ENCODE results near the gene EIF4G2.

EIF4G2 gene

GRCh38 chr11:10855295-10855694, 46.6 kb upstream of the EIF4G2 start:
- TF ChIP-seq, protein P1, sequence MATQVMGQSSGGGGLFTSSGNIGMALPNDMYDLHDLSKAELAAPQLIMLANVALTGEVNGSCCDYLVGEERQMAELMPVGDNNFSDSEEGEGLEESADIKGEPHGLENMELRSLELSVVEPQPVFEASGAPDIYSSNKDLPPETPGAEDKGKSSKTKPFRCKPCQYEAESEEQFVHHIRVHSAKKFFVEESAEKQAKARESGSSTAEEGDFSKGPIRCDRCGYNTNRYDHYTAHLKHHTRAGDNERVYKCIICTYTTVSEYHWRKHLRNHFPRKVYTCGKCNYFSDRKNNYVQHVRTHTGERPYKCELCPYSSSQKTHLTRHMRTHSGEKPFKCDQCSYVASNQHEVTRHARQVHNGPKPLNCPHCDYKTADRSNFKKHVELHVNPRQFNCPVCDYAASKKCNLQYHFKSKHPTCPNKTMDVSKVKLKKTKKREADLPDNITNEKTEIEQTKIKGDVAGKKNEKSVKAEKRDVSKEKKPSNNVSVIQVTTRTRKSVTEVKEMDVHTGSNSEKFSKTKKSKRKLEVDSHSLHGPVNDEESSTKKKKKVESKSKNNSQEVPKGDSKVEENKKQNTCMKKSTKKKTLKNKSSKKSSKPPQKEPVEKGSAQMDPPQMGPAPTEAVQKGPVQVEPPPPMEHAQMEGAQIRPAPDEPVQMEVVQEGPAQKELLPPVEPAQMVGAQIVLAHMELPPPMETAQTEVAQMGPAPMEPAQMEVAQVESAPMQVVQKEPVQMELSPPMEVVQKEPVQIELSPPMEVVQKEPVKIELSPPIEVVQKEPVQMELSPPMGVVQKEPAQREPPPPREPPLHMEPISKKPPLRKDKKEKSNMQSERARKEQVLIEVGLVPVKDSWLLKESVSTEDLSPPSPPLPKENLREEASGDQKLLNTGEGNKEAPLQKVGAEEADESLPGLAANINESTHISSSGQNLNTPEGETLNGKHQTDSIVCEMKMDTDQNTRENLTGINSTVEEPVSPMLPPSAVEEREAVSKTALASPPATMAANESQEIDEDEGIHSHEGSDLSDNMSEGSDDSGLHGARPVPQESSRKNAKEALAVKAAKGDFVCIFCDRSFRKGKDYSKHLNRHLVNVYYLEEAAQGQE (IDR thresholded peaks at IDR 0.05; ENCODE audit: insufficient read depth in 1 of 2, low read depth in 2 of 2, low read length in 2 of 2): no peak
- TF ChIP-seq FOXP2 (optimal IDR thresholded peaks at IDR 0.05; ENCODE audit: borderline replicate concordance, extremely low read depth, extremely low read length, insufficient read depth) (no peak), POLR2AphosphoS5 (IDR thresholded peaks at IDR 0.05; ENCODE audit: low read depth, low read length) (no peak), TAF1 (IDR thresholded peaks at IDR 0.05; ENCODE audit: borderline replicate concordance, insufficient read depth, low read length) (no peak), SIN3A (IDR thresholded peaks at IDR 0.05; ENCODE audit: borderline replicate concordance, insufficient read depth, low read length) (no peak)

GRCh38 chr11:10847960-10848860, 39.5 kb upstream of the EIF4G2 start:
- TF ChIP-seq SIN3A (IDR thresholded peaks at IDR 0.05; ENCODE audit: borderline replicate concordance, insufficient read depth, low read length) (no peak), TAF1 (IDR thresholded peaks at IDR 0.05; ENCODE audit: borderline replicate concordance, insufficient read depth, low read length) (no peak), POLR2AphosphoS5 (IDR thresholded peaks at IDR 0.05; ENCODE audit: low read depth, low read length) (no peak), FOXP2 (optimal IDR thresholded peaks at IDR 0.05; ENCODE audit: borderline replicate concordance, extremely low read depth, extremely low read length, insufficient read depth) (no peak)
- TF ChIP-seq, protein P1 (IDR thresholded peaks at IDR 0.05; ENCODE audit: insufficient read depth in 1 of 2, low read depth in 2 of 2, low read length in 2 of 2): no peak

DNA sequence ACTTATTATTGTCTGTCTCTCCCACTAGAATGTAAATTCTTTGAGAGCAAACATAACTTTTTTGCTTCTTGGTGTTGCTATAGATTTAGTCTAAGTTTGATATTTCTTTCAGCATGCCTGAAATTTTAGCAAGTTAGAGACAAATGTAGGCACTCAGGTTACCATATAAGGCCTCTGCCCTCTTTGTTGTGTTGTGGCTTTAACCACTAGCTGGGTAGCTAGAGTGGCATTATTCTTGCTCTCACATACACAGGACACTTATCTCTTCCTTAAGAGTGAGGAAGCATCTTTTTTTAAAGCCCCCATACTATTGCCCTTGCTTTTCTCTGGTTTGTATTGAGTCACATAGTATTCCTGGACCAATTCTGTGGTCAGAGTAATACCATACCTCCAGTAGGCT, 37.9 kb upstream of the EIF4G2 start:
- no peak for TF ChIP-seq TAF1 (IDR thresholded peaks at IDR 0.05; ENCODE audit: borderline replicate concordance, insufficient read depth, low read length)
- no peak for TF ChIP-seq FOXP2 (optimal IDR thresholded peaks at IDR 0.05; ENCODE audit: borderline replicate concordance, extremely low read depth, extremely low read length, insufficient read depth)
- TF ChIP-seq, protein P1 (IDR thresholded peaks at IDR 0.05; ENCODE audit: insufficient read depth in 1 of 2, low read depth in 2 of 2, low read length in 2 of 2): no peak
- TF ChIP-seq SIN3A (IDR thresholded peaks at IDR 0.05; ENCODE audit: borderline replicate concordance, insufficient read depth, low read length): no peak
- TF ChIP-seq POLR2AphosphoS5 (IDR thresholded peaks at IDR 0.05; ENCODE audit: low read depth, low read length): no peak

GRCh38 chr11:10845589-10845988, 36.9 kb upstream of the EIF4G2 start:
- TF ChIP-seq, protein P1 (IDR thresholded peaks at IDR 0.05; ENCODE audit: insufficient read depth in 1 of 2, low read depth in 2 of 2, low read length in 2 of 2): no peak
- TF ChIP-seq FOXP2 (optimal IDR thresholded peaks at IDR 0.05; ENCODE audit: borderline replicate concordance, extremely low read depth, extremely low read length, insufficient read depth) (no peak), TAF1 (IDR thresholded peaks at IDR 0.05; ENCODE audit: borderline replicate concordance, insufficient read depth, low read length) (no peak), SIN3A (IDR thresholded peaks at IDR 0.05; ENCODE audit: borderline replicate concordance, insufficient read depth, low read length) (no peak), POLR2AphosphoS5 (IDR thresholded peaks at IDR 0.05; ENCODE audit: low read depth, low read length) (no peak)

Measured in PFSK-1 (cell line).